Liver (tissue), 9 donors: Measurements from ENCODE around the gene TOPAZ1. TPM values are rescaled to one million over a fixed set of nuclear protein-coding genes. Genes with fewer than 3 reads are reported as not detected.

ENCODE experiments used
- DNase-seq: peaks from one replicate; pipeline ENCODE4 v3.0.0-alpha.2; 2017; ENCODE audit warnings: low spot score
- H3K27ac ChIP-seq, 2 donors: one replicate each; pipeline ENCODE4 v1.7.0; 2013; ENCODE audit warnings: inconsistent platforms in 2 of 2, low read length in 2 of 2, control low read depth in 1 of 2, low read depth in 1 of 2, mild to moderate bottlenecking in 1 of 2
- H3K27me3 ChIP-seq, 4 donors: one replicate each; pipeline versions ENCODE4 v1.6.1 to v1.7.0; 2013; ENCODE audit warnings: low read length in 3 of 4, inconsistent platforms in 1 of 4, mild to moderate bottlenecking in 1 of 4, moderate library complexity in 1 of 4; ENCODE audit not compliant: control insufficient read depth in 4 of 4, insufficient read depth in 4 of 4
- H3K36me3 ChIP-seq, 4 donors: one replicate each; pipeline versions ENCODE4 v1.6.1 to v1.7.0; 2013; ENCODE audit warnings: low read length in 3 of 4, mild to moderate bottlenecking in 3 of 4, low read depth in 1 of 4, moderate library complexity in 1 of 4; ENCODE audit not compliant: control insufficient read depth in 4 of 4, insufficient read depth in 3 of 4
- H3K4me1 ChIP-seq, 4 donors: one replicate each; pipeline versions ENCODE4 v1.6.1 to v1.7.0; 2013; ENCODE audit warnings: low read length in 3 of 4, mild to moderate bottlenecking in 3 of 4, moderate library complexity in 1 of 4; ENCODE audit not compliant: control insufficient read depth in 4 of 4, insufficient read depth in 4 of 4
- H3K4me3 ChIP-seq, 3 donors: one replicate each; pipeline versions ENCODE4 v1.6.1 to v1.7.0; 2013; ENCODE audit warnings: low read length in 3 of 3, control low read depth in 1 of 3, low read depth in 1 of 3, mild to moderate bottlenecking in 1 of 3
- H3K9ac ChIP-seq, 2 donors: one replicate each; pipeline ENCODE4 v1.7.0; 2013; ENCODE audit warnings: low read length in 2 of 2, mild to moderate bottlenecking in 2 of 2, moderate library complexity in 2 of 2, control low read depth in 1 of 2, low read depth in 1 of 2
- H3K9me3 ChIP-seq, 4 donors: one replicate each; pipeline versions ENCODE4 v1.6.1 to v1.7.0; 2013; ENCODE audit warnings: low read length in 3 of 4; ENCODE audit not compliant: control insufficient read depth in 4 of 4
- FOXA1 ChIP-seq: IDR thresholded peaks from 2 replicates; pipeline ENCODE4 v1.6.1; 2016; ENCODE audit warnings: antibody characterized with exemption
- FOXA2 ChIP-seq: IDR thresholded peaks from 2 replicates; pipeline ENCODE4 v1.6.1; 2016; ENCODE audit warnings: antibody characterized with exemption
- GABPA ChIP-seq, 2 donors: IDR thresholded peaks in 1 of 2; conservative IDR thresholded peaks in 1 of 2; 2 replicates each; pipeline ENCODE4 v1.6.1; 2016; ENCODE audit warnings: antibody characterized with exemption in 2 of 2, mild to moderate bottlenecking in 1 of 2, moderate library complexity in 1 of 2
- HNF4G ChIP-seq: IDR thresholded peaks from 2 replicates; pipeline ENCODE4 v1.6.1; 2016; ENCODE audit warnings: antibody characterized with exemption
- JUND ChIP-seq, 2 donors: IDR thresholded peaks; 2 replicates each; pipeline ENCODE4 v1.6.1; 2016; ENCODE audit warnings: antibody characterized with exemption in 2 of 2
- MAX ChIP-seq: IDR thresholded peaks from 2 replicates; pipeline ENCODE4 v1.6.1; 2016; ENCODE audit warnings: antibody characterized with exemption
- NR2F2 ChIP-seq: IDR thresholded peaks from 2 replicates; pipeline ENCODE4 v1.6.1; 2016; ENCODE audit warnings: antibody characterized with exemption
- RAD21 ChIP-seq, 2 donors: IDR thresholded peaks; 2 replicates each; pipeline ENCODE4 v1.6.1; 2016; ENCODE audit warnings: antibody characterized with exemption in 2 of 2, mild to moderate bottlenecking in 2 of 2
- RXRA ChIP-seq, 2 donors: IDR thresholded peaks; 2 replicates each; pipeline ENCODE4 v1.6.1; 2017 to 2018; ENCODE audit warnings: antibody characterized with exemption in 2 of 2, mild to moderate bottlenecking in 1 of 2
- SP1 ChIP-seq: IDR thresholded peaks from 2 replicates; pipeline ENCODE4 v1.6.1; 2018; ENCODE audit warnings: antibody characterized with exemption, mild to moderate bottlenecking
- TAF1 ChIP-seq: conservative IDR thresholded peaks from 2 replicates; pipeline ENCODE4 v1.6.1; 2016; ENCODE audit warnings: antibody characterized with exemption, mild to moderate bottlenecking
- ZBTB33 ChIP-seq: IDR thresholded peaks from 2 replicates; pipeline ENCODE4 v1.6.1; 2016; ENCODE audit warnings: antibody characterized with exemption
- WGBS: extraction: QIAGEN DNeasy Blood & Tissue Kit; methylation state at CpG from one replicate; pipeline ENCODE4 v1.1.7; 2013; 5-methylcytosine and 5-hydroxymethylcytosine counted together
- polyA plus RNA-seq, 2 donors: library from polyadenylated mRNA; stranded (reverse) in 1 of 2; unstranded in 1 of 2; fragments of 200-250 nt in 1 of 2; fragments of >200 nt in 1 of 2; fragmentation: Nextera tagmentation in 1 of 2; extraction: Ambion mirVana in 1 of 2; gene quantifications; one replicate each; pipeline versions ENCODE4 v1.2.1 to v1.2.3, GENCODE V29; 2013 to 2015
- total RNA-seq, 2 donors: library from RNA; depleted of rRNA; stranded (reverse); fragments of >200 nt; gene quantifications; one replicate each; pipeline ENCODE4 v1.2.3, GENCODE V29; 2014
- TF ChIP-seq, protein P1 (sequence below): IDR thresholded peaks from 2 replicates; pipeline ENCODE4 v1.6.1; 2016; ENCODE audit warnings: antibody characterized with exemption, mild to moderate bottlenecking
- TF ChIP-seq, protein P2 (sequence below): IDR thresholded peaks from 2 replicates; pipeline ENCODE4 v1.6.1; 2016; ENCODE audit warnings: antibody characterized with exemption
- TF ChIP-seq, protein P3 (sequence below): fragments of 150-350 bp; IDR thresholded peaks from 2 replicates; pipeline ENCODE4 v1.5.1; 2017; ENCODE audit warnings: improper control_type of control experiment, low read depth, low read length; ENCODE audit not compliant: missing input control
- donor health status: healthy.
- donor health status: healthy.
- donor health status: healthy.
- donor health status: healthy.
- donor health status: healthy.

Gene TOPAZ1
- total and polyA plus RNA-seq, 4 donors = not detected

- H3K9ac ChIP-seq = no peak overlapping the region
- no peak overlapping the region for H3K27ac ChIP-seq
- 76% methylated on average over 5 of the region's 5 CpGs for WGBS
Measured at GRCh38 chr3:44223299-44223698, 18.4 kb upstream of the TOPAZ1 start.

More at GRCh38 chr3:44223299-44223698, 18.4 kb upstream of the TOPAZ1 start:
- DNase-seq = no peak
- no peaks in the 10 kb centered on the region for H3K9me3 ChIP-seq
- no peaks in the 10 kb centered on the region for H3K36me3 ChIP-seq
- H3K4me3 ChIP-seq = no peak overlapping the region
- H3K4me1 ChIP-seq = no peaks in the 10 kb centered on the region
- TF ChIP-seq, protein P1, sequence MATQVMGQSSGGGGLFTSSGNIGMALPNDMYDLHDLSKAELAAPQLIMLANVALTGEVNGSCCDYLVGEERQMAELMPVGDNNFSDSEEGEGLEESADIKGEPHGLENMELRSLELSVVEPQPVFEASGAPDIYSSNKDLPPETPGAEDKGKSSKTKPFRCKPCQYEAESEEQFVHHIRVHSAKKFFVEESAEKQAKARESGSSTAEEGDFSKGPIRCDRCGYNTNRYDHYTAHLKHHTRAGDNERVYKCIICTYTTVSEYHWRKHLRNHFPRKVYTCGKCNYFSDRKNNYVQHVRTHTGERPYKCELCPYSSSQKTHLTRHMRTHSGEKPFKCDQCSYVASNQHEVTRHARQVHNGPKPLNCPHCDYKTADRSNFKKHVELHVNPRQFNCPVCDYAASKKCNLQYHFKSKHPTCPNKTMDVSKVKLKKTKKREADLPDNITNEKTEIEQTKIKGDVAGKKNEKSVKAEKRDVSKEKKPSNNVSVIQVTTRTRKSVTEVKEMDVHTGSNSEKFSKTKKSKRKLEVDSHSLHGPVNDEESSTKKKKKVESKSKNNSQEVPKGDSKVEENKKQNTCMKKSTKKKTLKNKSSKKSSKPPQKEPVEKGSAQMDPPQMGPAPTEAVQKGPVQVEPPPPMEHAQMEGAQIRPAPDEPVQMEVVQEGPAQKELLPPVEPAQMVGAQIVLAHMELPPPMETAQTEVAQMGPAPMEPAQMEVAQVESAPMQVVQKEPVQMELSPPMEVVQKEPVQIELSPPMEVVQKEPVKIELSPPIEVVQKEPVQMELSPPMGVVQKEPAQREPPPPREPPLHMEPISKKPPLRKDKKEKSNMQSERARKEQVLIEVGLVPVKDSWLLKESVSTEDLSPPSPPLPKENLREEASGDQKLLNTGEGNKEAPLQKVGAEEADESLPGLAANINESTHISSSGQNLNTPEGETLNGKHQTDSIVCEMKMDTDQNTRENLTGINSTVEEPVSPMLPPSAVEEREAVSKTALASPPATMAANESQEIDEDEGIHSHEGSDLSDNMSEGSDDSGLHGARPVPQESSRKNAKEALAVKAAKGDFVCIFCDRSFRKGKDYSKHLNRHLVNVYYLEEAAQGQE = no peak
- TF ChIP-seq, protein P2, sequence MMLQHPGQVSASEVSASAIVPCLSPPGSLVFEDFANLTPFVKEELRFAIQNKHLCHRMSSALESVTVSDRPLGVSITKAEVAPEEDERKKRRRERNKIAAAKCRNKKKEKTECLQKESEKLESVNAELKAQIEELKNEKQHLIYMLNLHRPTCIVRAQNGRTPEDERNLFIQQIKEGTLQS = no peak
- no peak for TF ChIP-seq HNF4G
- TF ChIP-seq ZBTB33 = no peak
- TF ChIP-seq NR2F2 = no peak
- TF ChIP-seq, protein P3, sequence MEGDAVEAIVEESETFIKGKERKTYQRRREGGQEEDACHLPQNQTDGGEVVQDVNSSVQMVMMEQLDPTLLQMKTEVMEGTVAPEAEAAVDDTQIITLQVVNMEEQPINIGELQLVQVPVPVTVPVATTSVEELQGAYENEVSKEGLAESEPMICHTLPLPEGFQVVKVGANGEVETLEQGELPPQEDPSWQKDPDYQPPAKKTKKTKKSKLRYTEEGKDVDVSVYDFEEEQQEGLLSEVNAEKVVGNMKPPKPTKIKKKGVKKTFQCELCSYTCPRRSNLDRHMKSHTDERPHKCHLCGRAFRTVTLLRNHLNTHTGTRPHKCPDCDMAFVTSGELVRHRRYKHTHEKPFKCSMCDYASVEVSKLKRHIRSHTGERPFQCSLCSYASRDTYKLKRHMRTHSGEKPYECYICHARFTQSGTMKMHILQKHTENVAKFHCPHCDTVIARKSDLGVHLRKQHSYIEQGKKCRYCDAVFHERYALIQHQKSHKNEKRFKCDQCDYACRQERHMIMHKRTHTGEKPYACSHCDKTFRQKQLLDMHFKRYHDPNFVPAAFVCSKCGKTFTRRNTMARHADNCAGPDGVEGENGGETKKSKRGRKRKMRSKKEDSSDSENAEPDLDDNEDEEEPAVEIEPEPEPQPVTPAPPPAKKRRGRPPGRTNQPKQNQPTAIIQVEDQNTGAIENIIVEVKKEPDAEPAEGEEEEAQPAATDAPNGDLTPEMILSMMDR = no peak
- TF ChIP-seq SP1 = no peak
- TF ChIP-seq MAX = no peak
- TF ChIP-seq RAD21 (IDR thresholded peaks at IDR 0.05) = no peak
- no peak for TF ChIP-seq RXRA (IDR thresholded peaks at IDR 0.05)
- no peak for TF ChIP-seq FOXA1
- TF ChIP-seq FOXA2 = no peak
- TF ChIP-seq GABPA (IDR thresholded peaks at IDR 0.05 in 1 of 2, conservative IDR thresholded peaks at IDR 0.05 in 1 of 2) = no peak
- TF ChIP-seq JUND (IDR thresholded peaks at IDR 0.05) = no peak
- TF ChIP-seq TAF1 = no peak
- H3K27me3 ChIP-seq = no peaks in the 10 kb centered on the region
